Type B pancreatic cell (in vitro differentiated cells): ENCODE results near the gene PRSS38. TPM values are rescaled to one million over a fixed set of nuclear protein-coding genes. Genes with fewer than 3 reads are reported as not detected.

Source experiments
- DNase-seq: peaks from one replicate; pipeline ENCODE4 v3.0.0; 2021; ENCODE audit warnings: mixed read lengths; ENCODE audit not compliant: unreplicated experiment; ENCODE audit errors: extremely low spot score
- H3K27ac Mint-ChIP-seq: 2 replicates; pipeline ENCODE4 v1.8.0; 2021; ENCODE audit warnings: mild to moderate bottlenecking, mixed read lengths
- H3K27me3 Mint-ChIP-seq: 2 replicates; pipeline ENCODE4 v1.8.0; 2021; ENCODE audit warnings: mixed read lengths
- H3K36me3 Mint-ChIP-seq: 2 replicates; pipeline ENCODE4 v1.8.0; 2021; ENCODE audit warnings: mixed read lengths
- H3K4me1 Mint-ChIP-seq: one replicate; pipeline ENCODE4 v1.8.0; 2021; ENCODE audit warnings: mixed read lengths; ENCODE audit not compliant: unreplicated experiment
- H3K4me3 Mint-ChIP-seq: 2 replicates; pipeline ENCODE4 v1.8.0; 2021; ENCODE audit warnings: mild to moderate bottlenecking, mixed read lengths
- H3K9me3 Mint-ChIP-seq: 2 replicates; pipeline ENCODE4 v1.8.0; 2021; ENCODE audit warnings: mixed read lengths
- long read RNA-seq: library from polyadenylated mRNA; unstranded; transcript quantifications from one replicate; pipeline ENCODE4 v2.0.0, GENCODE V29; 2020
- total RNA-seq: library from RNA; stranded (reverse); gene quantifications from 2 replicates; pipeline ENCODE4 v1.2.1, GENCODE V29; 2021; ENCODE audit warnings: low replicate concordance
- TF ChIP-seq, protein P1 (sequence below): fragments of 200-600 bp; sonication (generic); conservative IDR thresholded peaks from 2 replicates; pipeline ENCODE4 v1.5.0; 2021; ENCODE audit warnings: antibody characterized with exemption, mild to moderate bottlenecking

The PRSS38 gene
- total RNA-seq = not detected in 2 replicates
- long read RNA-seq = 0 reads

- Mint-ChIP-seq H3K27ac (no peak within 1 kb of the TSS), H3K36me3 (no peaks in the 10 kb centered on the region), H3K9me3 (peaks cover 7% of the 10 kb centered on the region), H3K27me3 (no peaks in the 10 kb centered on the region), H3K4me3 (no peak within 1 kb of the TSS), H3K4me1 (no peaks in the 10 kb centered on the region)
- no peak for DNase-seq
- TF ChIP-seq, protein P1, sequence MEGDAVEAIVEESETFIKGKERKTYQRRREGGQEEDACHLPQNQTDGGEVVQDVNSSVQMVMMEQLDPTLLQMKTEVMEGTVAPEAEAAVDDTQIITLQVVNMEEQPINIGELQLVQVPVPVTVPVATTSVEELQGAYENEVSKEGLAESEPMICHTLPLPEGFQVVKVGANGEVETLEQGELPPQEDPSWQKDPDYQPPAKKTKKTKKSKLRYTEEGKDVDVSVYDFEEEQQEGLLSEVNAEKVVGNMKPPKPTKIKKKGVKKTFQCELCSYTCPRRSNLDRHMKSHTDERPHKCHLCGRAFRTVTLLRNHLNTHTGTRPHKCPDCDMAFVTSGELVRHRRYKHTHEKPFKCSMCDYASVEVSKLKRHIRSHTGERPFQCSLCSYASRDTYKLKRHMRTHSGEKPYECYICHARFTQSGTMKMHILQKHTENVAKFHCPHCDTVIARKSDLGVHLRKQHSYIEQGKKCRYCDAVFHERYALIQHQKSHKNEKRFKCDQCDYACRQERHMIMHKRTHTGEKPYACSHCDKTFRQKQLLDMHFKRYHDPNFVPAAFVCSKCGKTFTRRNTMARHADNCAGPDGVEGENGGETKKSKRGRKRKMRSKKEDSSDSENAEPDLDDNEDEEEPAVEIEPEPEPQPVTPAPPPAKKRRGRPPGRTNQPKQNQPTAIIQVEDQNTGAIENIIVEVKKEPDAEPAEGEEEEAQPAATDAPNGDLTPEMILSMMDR = no peak
Observed at GRCh38 chr1:227815468-227816409, at the start of gene PRSS38. Gene PRSS38 (plus strand): TSS chr1:227815675. CDS start chr1:227815717, 42 bp downstream.

DNA sequence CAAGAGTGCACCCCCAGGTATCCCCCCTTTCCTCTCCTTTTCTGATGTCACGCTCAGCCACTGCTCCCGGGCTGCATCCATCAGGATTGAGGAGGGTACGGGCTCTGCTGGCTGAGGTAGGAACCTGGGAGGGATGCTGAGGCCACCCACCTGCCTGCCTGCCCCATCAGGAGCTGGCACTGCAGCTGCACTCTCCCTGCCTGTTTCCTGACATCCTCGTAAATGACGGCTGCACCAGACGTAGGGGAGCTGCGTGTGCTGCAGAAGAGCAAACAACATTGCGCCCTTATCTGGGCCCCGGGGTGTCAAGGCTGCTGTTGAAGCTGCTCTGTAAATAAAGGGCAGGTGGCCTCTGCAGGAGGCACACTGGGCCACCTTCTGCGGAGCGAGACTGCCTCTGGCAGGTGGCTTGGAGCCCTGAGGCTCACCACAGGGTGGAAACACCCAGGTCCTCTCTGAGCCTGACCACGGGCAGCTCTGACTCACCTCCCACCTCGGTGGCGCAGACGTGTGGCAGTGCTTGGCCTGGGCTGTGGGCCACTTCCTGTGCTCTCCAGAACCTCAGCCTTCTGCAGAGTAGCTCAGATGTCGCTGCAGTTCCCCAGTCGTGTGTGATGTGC is 49.4 kb upstream of the PRSS38 start:
- Mint-ChIP-seq H3K4me1 (no peaks in the 10 kb centered on the region), H3K27me3 (peaks cover 4% of the 10 kb centered on the region), H3K9me3 (no peaks in the 10 kb centered on the region), H3K4me3 (no peak overlapping the region), H3K27ac (peak overlapping the region; percentile 23), H3K36me3 (peaks cover 20% of the 10 kb centered on the region)
- DNase-seq = no peak
- TF ChIP-seq, protein P1 = no peak

DNA sequence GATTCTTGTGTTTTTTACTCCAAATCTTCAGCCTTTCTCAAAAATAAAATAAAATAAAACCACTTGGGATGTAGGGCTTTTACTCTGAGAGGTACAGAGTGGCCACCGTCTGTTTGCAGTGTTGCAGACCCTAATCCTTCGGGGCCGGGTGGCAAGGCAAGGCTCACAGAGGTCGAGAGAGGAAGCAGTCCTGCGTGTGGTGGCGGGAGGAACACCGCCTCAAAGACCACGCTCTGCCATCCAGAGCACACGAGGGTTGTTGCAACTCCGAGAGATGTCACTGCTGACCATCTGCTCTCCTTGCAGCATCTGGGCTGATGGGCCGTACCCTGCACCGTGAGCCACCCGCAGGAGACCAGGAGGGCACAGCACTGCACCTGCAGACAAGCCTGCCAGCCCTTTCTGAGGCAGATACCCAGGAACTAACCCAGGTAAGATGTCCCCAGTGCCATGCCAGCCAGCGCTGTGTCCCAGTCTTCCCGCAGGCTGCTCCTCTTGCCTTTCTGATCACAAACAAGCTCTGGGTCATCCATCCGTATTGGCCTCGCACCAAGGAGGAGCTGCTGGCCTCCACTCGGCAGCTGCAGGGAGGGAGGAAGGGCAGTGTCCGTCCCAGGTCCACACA is 48.7 kb upstream of the PRSS38 start:
- Mint-ChIP-seq H3K27me3 (peaks cover 4% of the 10 kb centered on the region), H3K9me3 (no peaks in the 10 kb centered on the region), H3K27ac (no peak overlapping the region), H3K4me1 (no peaks in the 10 kb centered on the region), H3K4me3 (no peak overlapping the region), H3K36me3 (peaks cover 20% of the 10 kb centered on the region)
- TF ChIP-seq, protein P1 = no peak
- DNase-seq = no peak

DNA sequence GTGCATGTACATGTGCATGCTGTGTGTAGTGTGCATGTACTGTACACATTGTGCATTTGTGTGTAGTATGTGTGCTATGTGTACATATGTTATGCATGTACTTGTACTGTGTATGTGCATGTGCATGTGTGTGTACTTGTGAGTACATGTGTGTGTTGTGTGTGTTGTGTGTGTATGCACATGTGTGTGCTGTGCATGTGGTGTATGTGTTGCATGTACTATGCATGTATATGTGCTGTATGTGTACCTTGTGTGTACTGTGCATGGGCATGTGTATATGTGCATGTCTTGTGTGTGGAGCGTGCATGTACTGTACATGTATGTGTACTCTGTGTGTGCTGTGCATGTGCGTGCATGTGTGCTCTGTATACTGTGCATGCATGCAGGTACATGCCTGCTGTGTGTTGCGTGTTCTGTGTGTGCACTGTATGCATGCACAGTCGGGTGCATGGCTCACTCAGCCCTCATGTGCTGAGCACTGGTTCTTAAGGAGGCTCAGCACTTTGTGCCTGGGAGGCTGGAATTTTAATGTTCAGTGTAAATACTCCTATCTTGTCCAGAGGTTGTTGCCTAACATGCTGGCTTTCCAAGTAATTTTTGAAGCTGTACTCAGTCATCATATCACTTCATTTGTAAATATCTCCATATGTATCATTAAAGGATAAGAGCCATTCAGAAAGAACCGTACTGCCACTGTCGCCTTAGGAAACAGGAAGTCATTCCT is 47.9 kb upstream of the PRSS38 start:
- no peaks in the 10 kb centered on the region for H3K9me3 Mint-ChIP-seq
- peaks cover 24% of the 10 kb centered on the region for H3K36me3 Mint-ChIP-seq
- no peak for DNase-seq
- no peak overlapping the region for H3K4me3 Mint-ChIP-seq
- H3K4me1 Mint-ChIP-seq = no peaks in the 10 kb centered on the region
- no peak overlapping the region for H3K27ac Mint-ChIP-seq
- peaks cover 4% of the 10 kb centered on the region for H3K27me3 Mint-ChIP-seq
- TF ChIP-seq, protein P1 = no peak

DNA sequence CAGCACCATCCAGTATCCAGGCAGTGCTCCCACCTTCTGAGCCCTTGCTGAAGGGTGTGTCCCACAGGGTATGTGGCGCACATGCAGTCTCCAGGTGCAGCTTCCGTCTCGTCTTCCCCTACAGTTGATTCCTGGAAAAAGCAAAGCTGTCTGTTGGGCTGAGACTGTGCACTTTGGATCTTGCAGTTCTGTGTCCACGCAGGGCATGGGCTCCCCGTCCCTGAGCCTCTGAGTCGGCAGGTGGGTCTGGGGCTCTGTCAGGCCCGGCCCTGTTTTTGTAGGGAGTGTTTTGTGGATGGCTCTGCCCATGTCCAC is 47.4 kb upstream of the PRSS38 start:
- Mint-ChIP-seq H3K27ac (no peak overlapping the region), H3K36me3 (peaks cover 26% of the 10 kb centered on the region), H3K9me3 (no peaks in the 10 kb centered on the region)

More for the DNA sequence above, 47.4 kb upstream of the PRSS38 start:
- peaks cover 4% of the 10 kb centered on the region for H3K27me3 Mint-ChIP-seq
- H3K4me3 Mint-ChIP-seq = no peak overlapping the region
- H3K4me1 Mint-ChIP-seq = no peaks in the 10 kb centered on the region
- TF ChIP-seq, protein P1 = no peak
- DNase-seq = no peak
